ENCODE measurements around the gene ACBD4. TPM values are rescaled to one million over a fixed set of nuclear protein-coding genes. Genes with fewer than 3 reads are reported as not detected.
A peak's percentile ranks its signal among the peaks of the same experiment; 100 is the strongest.

The ACBD4 gene
- total and polyA plus RNA-seq, 2 of the 13 experiments (the other 11 are each of a cell fraction or from before 2014, with no cell fraction given): 16.1 to 26.9 TPM

GRCh38 chr17:45170931-45171337 is 35.4 kb downstream of the ACBD4 start (continued):
- TF ChIP-seq ZFP82 (CRISPR knock-in tag; IDR thresholded peaks at IDR 0.05; ENCODE audit: borderline replicate concordance) (no peak), ZBTB20 (CRISPR knock-in tag; IDR thresholded peaks at IDR 0.05; ENCODE audit: borderline replicate concordance, low read depth) (no peak), ZNF737 (CRISPR knock-in tag; IDR thresholded peaks at IDR 0.05; ENCODE audit: borderline replicate concordance) (no peak), BHLHE40 (IDR thresholded peaks at IDR 0.05; ENCODE audit: low read length) (no peak), ZNF83 (CRISPR knock-in tag; IDR thresholded peaks at IDR 0.05; ENCODE audit: borderline replicate concordance) (no peak), ATF7-NPFF (CRISPR knock-in tag; IDR thresholded peaks at IDR 0.05; ENCODE audit: low read depth) (peak; percentile 74; the same call in 1 of the 2 replicates), CC2D1A (CRISPR knock-in tag; IDR thresholded peaks at IDR 0.05) (peak; percentile 64; the same call in 1 of the 2 replicates), ATF6 (CRISPR knock-in tag; conservative IDR thresholded peaks at IDR 0.05) (no peak), ZNF253 (CRISPR knock-in tag; IDR thresholded peaks at IDR 0.05; ENCODE audit: borderline replicate concordance) (no peak; the same call in 1 of the 2 replicates), ZNF629 (CRISPR knock-in tag; conservative IDR thresholded peaks at IDR 0.05) (0 out of 2 replicates have a peak, but pooled peaks have one; percentile 1), ZNF572 (CRISPR knock-in tag; IDR thresholded peaks at IDR 0.05) (peak; percentile 97), ZBTB14 (CRISPR knock-in tag; IDR thresholded peaks at IDR 0.05) (no peak), GFI1 (CRISPR knock-in tag; IDR thresholded peaks at IDR 0.05; ENCODE audit: borderline replicate concordance) (no peak)
